ENCODE measurements around the gene SAC3D1. TPM values are rescaled to one million over a fixed set of nuclear protein-coding genes. Genes with fewer than 3 reads are reported as not detected.

SAC3D1 gene
- total and polyA plus RNA-seq, 2 of the 4 experiments (the other 2 are of a cell fraction), result 2.9 to 13.2 TPM

- WGBS, 2 experiments (ENCODE audit: extremely low coverage in 2 of 2, insufficient read length in 1 of 2), result 40% methylated on average over 1 of the region's 3 CpGs; no CpG with 5 or more reads in 1 of the 2 experiments
- Histone ChIP-seq H3K4me2 (ENCODE audit: low read depth, low read length) (no peak overlapping the region), H4K5ac (ENCODE audit: low read depth, low read length) (no peak overlapping the region), H3K4me3 (ENCODE audit: insufficient read depth, low read depth, low read length) (no peak overlapping the region), H4K20me1 (ENCODE audit: insufficient read depth, low read length) (no peaks in the 10 kb centered on the region), H3K14ac (replicated peaks; ENCODE audit: low read depth, low read length) (no peak overlapping the region), H3K36me3 (ENCODE audit: control insufficient read depth, insufficient read depth, low read length) (peaks cover 2% of the 10 kb centered on the region), H4K8ac (ENCODE audit: low read depth in 2 of 2, low read length in 2 of 2) (no peak overlapping the region), H4K91ac (ENCODE audit: insufficient read depth, low read depth, low read length) (no peak overlapping the region), H2BK120ac (ENCODE audit: low read depth, low read length) (no peak overlapping the region), H2AK5ac (ENCODE audit: low read depth, low read length) (no peak overlapping the region), H3K4me1 (ENCODE audit: control insufficient read depth, insufficient read depth, low read length) (no peaks in the 10 kb centered on the region), H2AFZ (replicated peaks; ENCODE audit: low read length, poor library complexity) (no peak overlapping the region), H3K18ac (ENCODE audit: low read depth, low read length) (no peak overlapping the region), H3K9me1 (ENCODE audit: insufficient read depth, low read length) (no peaks in the 10 kb centered on the region; the same call in 1 of the 2 replicates), H2BK5ac (ENCODE audit: low read depth, low read length, poor library complexity, severe bottlenecking) (no peak overlapping the region), H2BK15ac (ENCODE audit: low read depth, low read length) (no peak overlapping the region), H3K79me1 (ENCODE audit: low read depth in 1 of 2, low read length in 2 of 2) (peaks cover 29 to 49% of the 10 kb centered on the region in 2 experiments), H3K56ac (ENCODE audit: extremely low read depth, insufficient read depth, low read length) (no peak overlapping the region), H3K27me3 (ENCODE audit: control insufficient read depth, insufficient read depth, low read length) (no peaks in the 10 kb centered on the region), H3K9ac (ENCODE audit: low read depth, low read length) (no peak overlapping the region), H2AK9ac (replicated peaks; ENCODE audit: low read depth, low read length, poor library complexity) (no peak overlapping the region), H2BK20ac (ENCODE audit: low read depth, low read length) (no peak overlapping the region), H3K4ac (ENCODE audit: low read depth, low read length) (no peak overlapping the region), H3K9me3 (ENCODE audit: control insufficient read depth, insufficient read depth, low read length) (no peaks in the 10 kb centered on the region), H3K27ac (ENCODE audit: insufficient read depth, low read length) (no peak overlapping the region), H3K23ac (ENCODE audit: low read depth, low read length) (no peak overlapping the region)
- intact Hi-C loops (cut with micrococcal nuclease), result no loop called here
- ATAC-seq (ENCODE audit: low read depth) (peak; percentile 71), DNase-seq (peak; percentile 17)
- CTCF ChIA-PET, result no interaction called here
- TF ChIP-seq POLR2A (IDR thresholded peaks at IDR 0.05; ENCODE audit: low read depth, low read length), result no peak
- TF ChIP-seq BHLHE40 (IDR thresholded peaks at IDR 0.05; ENCODE audit: low read depth, low read length), result no peak
- TF ChIP-seq CHD1 (IDR thresholded peaks at IDR 0.05; ENCODE audit: low read depth, low read length), result no peak
- TF ChIP-seq MXI1 (IDR thresholded peaks at IDR 0.05; ENCODE audit: borderline replicate concordance, low read depth, low read length), result no peak
- no peak for TF ChIP-seq ELK1 (IDR thresholded peaks at IDR 0.05; ENCODE audit: borderline replicate concordance, low read depth, low read length)
- TF ChIP-seq RAD21 (IDR thresholded peaks at IDR 0.05; ENCODE audit: low read length), result peak; percentile 51
- TF ChIP-seq CTCF (conservative IDR thresholded peaks at IDR 0.05; ENCODE audit: low read depth, low read length), result peak; percentile 43
- no peak for TF ChIP-seq NFE2L2 (IDR thresholded peaks at IDR 0.05; ENCODE audit: low read depth, low read length)
- no peak for TF ChIP-seq MAZ (IDR thresholded peaks at IDR 0.05; ENCODE audit: borderline replicate concordance, low read depth, low read length)
- no peak for TF ChIP-seq CEBPB (IDR thresholded peaks at IDR 0.05; ENCODE audit: low read depth, low read length)
- no peak for TF ChIP-seq RCOR1 (IDR thresholded peaks at IDR 0.05; ENCODE audit: insufficient replicate concordance, low read length)
- TF ChIP-seq USF2 (IDR thresholded peaks at IDR 0.05; ENCODE audit: low read depth, low read length), result no peak
- TF ChIP-seq MAFK (IDR thresholded peaks at IDR 0.05; ENCODE audit: low read depth, low read length), result no peak
- TF ChIP-seq FOS (IDR thresholded peaks at IDR 0.05; ENCODE audit: low read depth, low read length), result no peak
- peak; percentile 39; the same call in 1 of the 2 replicates for TF ChIP-seq SMC3 (IDR thresholded peaks at IDR 0.05; ENCODE audit: low read depth, low read length)
- TF ChIP-seq RFX5 (IDR thresholded peaks at IDR 0.05; ENCODE audit: low read depth, low read length), result no peak
- POLR2A ChIA-PET (ENCODE audit: unreplicated experiment), result no interaction called here
- no TSS peak for BruUV-seq (replicated peaks)
- dilution Hi-C loops (cut with HindIII; ENCODE audit: low sequenced_read_pairs, unreplicated experiment), result no loop called here
- in situ Hi-C loops (cut with MboI; ENCODE audit: low sequenced_read_pairs), result no loop called here
Observed at GRCh38 chr11:65078151-65078550, 37.1 kb downstream of the SAC3D1 start.
